ENCODE results near the gene PSD2. TPM values are rescaled to one million over a fixed set of nuclear protein-coding genes. Genes with fewer than 3 reads are reported as not detected.

The PSD2 gene
- total and polyA plus RNA-seq, 2 donors (not counting 1 experiment from before 2014, with no cell fraction given), result 0.10 to 0.17 TPM

- DNase-seq (no peak), ATAC-seq (ENCODE audit: low read depth) (no peak)
- TF ChIP-seq CTCF (IDR thresholded peaks at IDR 0.05), result no peak
- no peak for TF ChIP-seq EZH2 (IDR thresholded peaks at IDR 0.05; ENCODE audit: borderline replicate concordance, insufficient read depth, low read depth, low read length, poor library complexity, severe bottlenecking)
- Histone ChIP-seq H4K20me1 (ENCODE audit: control insufficient read depth, insufficient read depth, low read length, poor library complexity, severe bottlenecking) (no peaks in the 10 kb centered on the region), H2AFZ (ENCODE audit: insufficient read depth, low read depth, low read length, poor library complexity, severe bottlenecking) (no peak overlapping the region), H3K79me2 (ENCODE audit: control insufficient read depth, insufficient read depth, low read length) (no peaks in the 10 kb centered on the region), H3K27ac (ENCODE audit: low read length in 2 of 2) (no peak overlapping the region), H3K4me1 (ENCODE audit: control insufficient read depth in 2 of 2, insufficient read depth in 2 of 2, low read length in 2 of 2) (no peaks in the 10 kb centered on the region), H3K4me2 (replicated peaks; ENCODE audit: low read depth, low read length, poor library complexity, severe bottlenecking) (no peak overlapping the region), H3K27me3 (replicated peaks in 1 of 4; ENCODE audit: control extremely low read depth in 1 of 4, control insufficient read depth in 3 of 4, insufficient read depth in 4 of 4, low read length in 3 of 4) (peaks cover 0 to 15% (median 0%) of the 10 kb centered on the region in 4 experiments), H3K4me3 (ENCODE audit: control extremely low read depth in 1 of 5, extremely low read depth in 1 of 5, insufficient read depth in 1 of 5, low read depth in 2 of 5, low read length in 4 of 5) (no peak overlapping the region), H3K9ac (ENCODE audit: low read length) (no peak overlapping the region), H3K9me3 (ENCODE audit: control extremely low read depth in 1 of 3, control insufficient read depth in 2 of 3, insufficient read depth in 1 of 3, low read length in 2 of 3) (peaks cover 0 to 11% (median under 1%) of the 10 kb centered on the region in 3 donors), H3K36me3 (replicated peaks in 1 of 2; ENCODE audit: control extremely low read depth in 1 of 2, control insufficient read depth in 1 of 2, extremely low read depth in 1 of 2, insufficient read depth in 2 of 2, low read length in 1 of 2) (no peaks in the 10 kb centered on the region)
- H3K27me3 Mint-ChIP-seq, result peaks cover 33% of the 10 kb centered on the region
- H3K4me1 Mint-ChIP-seq, result no peaks in the 10 kb centered on the region
- intact Hi-C loops (cut with micrococcal nuclease), result no loop called here
- no peaks in the 10 kb centered on the region for H3K9me3 Mint-ChIP-seq (ENCODE audit: insufficient read depth)
- 91% methylated on average over 19 of the region's 25 CpGs for WGBS (ENCODE audit: insufficient coverage)
- H3K4me3 Mint-ChIP-seq, result no peak overlapping the region
- POLR2A ChIA-PET, result no interaction called here
- no peak overlapping the region for H3K27ac Mint-ChIP-seq
- CTCF ChIA-PET, result no interaction called here
These were observed 17.5 kb downstream of the PSD2 start for GRCh38 chr5:139812836-139813805.

- H3K4me1 Mint-ChIP-seq, result no peaks in the 10 kb centered on the region
- no peaks in the 10 kb centered on the region for H3K36me3 ChIP-seq (replicated peaks in 1 of 2; ENCODE audit: control extremely low read depth in 1 of 2, control insufficient read depth in 1 of 2, extremely low read depth in 1 of 2, insufficient read depth in 2 of 2, low read length in 1 of 2)
- H3K9me3 Mint-ChIP-seq (ENCODE audit: insufficient read depth), result peaks cover 3% of the 10 kb centered on the region
- peaks cover 0 to 7% (median 0%) of the 10 kb centered on the region in 4 experiments for H3K27me3 ChIP-seq (replicated peaks in 1 of 4; ENCODE audit: control extremely low read depth in 1 of 4, control insufficient read depth in 3 of 4, insufficient read depth in 4 of 4, low read length in 3 of 4)
- WGBS (ENCODE audit: insufficient coverage), result 83% methylated on average over 13 of the region's 14 CpGs
- H3K79me2 ChIP-seq (ENCODE audit: control insufficient read depth, insufficient read depth, low read length), result no peaks in the 10 kb centered on the region
- TF ChIP-seq CTCF (IDR thresholded peaks at IDR 0.05), result no peak
- TF ChIP-seq EZH2 (IDR thresholded peaks at IDR 0.05; ENCODE audit: borderline replicate concordance, insufficient read depth, low read depth, low read length, poor library complexity, severe bottlenecking), result no peak
- intact Hi-C loops (cut with micrococcal nuclease), result no loop called here
- peaks cover 0 to 12% (median 5%) of the 10 kb centered on the region in 3 donors for H3K9me3 ChIP-seq (ENCODE audit: control extremely low read depth in 1 of 3, control insufficient read depth in 2 of 3, insufficient read depth in 1 of 3, low read length in 2 of 3)
- no peaks in the 10 kb centered on the region for H4K20me1 ChIP-seq (ENCODE audit: control insufficient read depth, insufficient read depth, low read length, poor library complexity, severe bottlenecking)
- H3K9ac ChIP-seq (ENCODE audit: low read length), result no peak overlapping the region
- DNase-seq (no peak), ATAC-seq (ENCODE audit: low read depth) (no peak)
- CTCF ChIA-PET, result interaction anchor here (0.7 kb wide), 1 partner anchor 24 kb away, joined by 3 read pairs; no protein-coding TSS in a partner anchor
- H3K4me3 ChIP-seq (ENCODE audit: control extremely low read depth in 1 of 5, extremely low read depth in 1 of 5, insufficient read depth in 1 of 5, low read depth in 2 of 5, low read length in 4 of 5), result no peak overlapping the region
- POLR2A ChIA-PET, result interaction anchor here (0.6 kb wide), 1 partner anchor 53 kb away, joined by 3 read pairs; no protein-coding TSS in a partner anchor
- H3K4me3 Mint-ChIP-seq, result no peak overlapping the region
- H3K27ac ChIP-seq (ENCODE audit: low read length in 2 of 2), result no peak overlapping the region
- peaks cover 34% of the 10 kb centered on the region for H3K27me3 Mint-ChIP-seq
- H3K27ac Mint-ChIP-seq, result no peak overlapping the region
- H3K4me2 ChIP-seq (replicated peaks; ENCODE audit: low read depth, low read length, poor library complexity, severe bottlenecking), result no peak overlapping the region
- H2AFZ ChIP-seq (ENCODE audit: insufficient read depth, low read depth, low read length, poor library complexity, severe bottlenecking), result no peak overlapping the region
- H3K4me1 ChIP-seq (ENCODE audit: control insufficient read depth in 2 of 2, insufficient read depth in 2 of 2, low read length in 2 of 2), result no peaks in the 10 kb centered on the region
These were observed 18.6 kb downstream of the PSD2 start for GRCh38 chr5:139814191-139814601.
